Spleen (tissue), 11 donors: ENCODE data around the gene ZBTB4. TPM values are rescaled to one million over a fixed set of nuclear protein-coding genes. Genes with fewer than 3 reads are reported as not detected.

Experiments
- DNase-seq: peaks from one replicate; pipeline ENCODE4 v3.0.0-alpha.2; 2020
- H3K27ac ChIP-seq, 8 donors: fragments of 200-600 bp; sonication (generic) in 7 of 8; 1 replicate in 4 of 8; 2 replicates in 4 of 8; pipeline versions ENCODE4 v1.5.0 to v1.8.0; 2016 to 2021; ENCODE audit warnings: inconsistent platforms in 4 of 8, mild to moderate bottlenecking in 4 of 8, moderate library complexity in 1 of 8
- H3K27me3 ChIP-seq, 7 donors: fragments of 200-600 bp; sonication (generic) in 6 of 7; replicated peaks in 1 of 7; 1 replicate in 4 of 7; 2 replicates in 3 of 7; pipeline versions ENCODE4 v1.5.0 to v1.8.0; 2016 to 2021; ENCODE audit warnings: inconsistent platforms in 3 of 7, mild to moderate bottlenecking in 1 of 7
- H3K36me3 ChIP-seq, 6 donors: fragments of 200-600 bp; sonication (generic) in 5 of 6; 1 replicate in 4 of 6; 2 replicates in 2 of 6; pipeline versions ENCODE4 v1.5.0 to v1.8.0; 2016 to 2021; ENCODE audit warnings: inconsistent platforms in 2 of 6
- H3K4me1 ChIP-seq, 6 donors: fragments of 200-600 bp; sonication (generic) in 5 of 6; 1 replicate in 3 of 6; 2 replicates in 3 of 6; pipeline versions ENCODE4 v1.5.0 to v1.8.0; 2016 to 2021; ENCODE audit warnings: inconsistent platforms in 3 of 6
- H3K4me3 ChIP-seq, 8 donors: fragments of 200-600 bp; sonication (generic) in 7 of 8; 1 replicate in 4 of 8; 2 replicates in 4 of 8; pipeline versions ENCODE4 v1.5.0 to v1.8.0; 2016 to 2021; ENCODE audit warnings: inconsistent platforms in 4 of 8, mild to moderate bottlenecking in 4 of 8, moderate library complexity in 2 of 8
- H3K9me3 ChIP-seq, 8 donors: fragments of 200-600 bp; sonication (generic) in 7 of 8; 1 replicate in 4 of 8; 2 replicates in 4 of 8; pipeline versions ENCODE4 v1.5.0 to v1.8.0; 2016 to 2021; ENCODE audit warnings: inconsistent platforms in 4 of 8
- CTCF ChIP-seq, 11 experiments: fragments of 200-600 bp in 7 of 11; fragments of 450-650 bp in 4 of 11; sonication (generic) in 4 of 11; IDR thresholded peaks in 8 of 11; conservative IDR thresholded peaks in 3 of 11; 1 replicate in 7 of 11; 2 replicates in 4 of 11; pipeline versions ENCODE4 v1.4.0 to v1.8.0; 2016 to 2021; ENCODE audit warnings: antibody characterized with exemption in 11 of 11, inconsistent platforms in 4 of 11, mild to moderate bottlenecking in 1 of 11
- POLR2A ChIP-seq, 3 donors: fragments of 450-650 bp; IDR thresholded peaks; one replicate each; pipeline ENCODE4 v1.5.1; 2017; ENCODE audit warnings: antibody characterized with exemption in 3 of 3, mild to moderate bottlenecking in 1 of 3
- POLR2AphosphoS5 ChIP-seq, 3 donors: sonication (generic); formaldehyde crosslinking; IDR thresholded peaks; one replicate each; pipeline ENCODE4 v1.5.1; 2017; ENCODE audit warnings: antibody characterized with exemption in 3 of 3
- WGBS, 5 donors: extraction: QIAGEN DNeasy Blood & Tissue Kit in 3 of 5; methylation state at CpG; one replicate each; pipeline versions ENCODE4 v1.1.5 to v1.1.7; 2013 to 2018; 5-methylcytosine and 5-hydroxymethylcytosine counted together
- intact Hi-C: fragments of 100-400 bp; cut with DNase I; formaldehyde crosslinking; loops from one replicate; pipeline ENCODE4 v1.15.0; 2023; ENCODE audit warnings: low total_unique reads
- polyA plus RNA-seq, 3 donors: library from polyadenylated mRNA; stranded (reverse); fragments of 200-250 nt; gene quantifications; one replicate each; pipeline ENCODE4 v1.2.1, GENCODE V29; 2013
- total RNA-seq, 7 donors: library from RNA; depleted of rRNA in 3 of 7; stranded (reverse); fragments of >200 nt in 3 of 7; fragmentation: NEBNext Ultra II Directional in 4 of 7; extraction: Animal tissue kit (Norgen Biotek cat#: 25700) in 4 of 7; gene quantifications; one replicate each; pipeline versions ENCODE4 v1.1.0 to v1.2.1, GENCODE V29; 2016 to 2021
- donor health status: healthy with polysubstance abuse.
- donor health status: DM: no; HTN: no; CAD: no; lungs with moderate emphysema.
- donor health status: DM: no; HTN: no; CAD: no.
- donor health status: Bipolar disorder and iron deficiency.
- donor health status: healthy.
- donor health status: DM: no; HTN: no; CAD: no.
- donor health status: DM: yes; HTN: yes; CAD: no.

ZBTB4 gene
- total and polyA plus RNA-seq, 10 donors, result 10.5 to 68.8 (median 42.2) TPM

- Histone ChIP-seq H3K4me3 (no peak overlapping the region), H3K36me3 (peaks cover 4 to 69% (median 54%) of the 10 kb centered on the region in 6 donors), H3K27me3 (no peaks in the 10 kb centered on the region), H3K4me1 (peaks cover 0 to 21% (median 8%) of the 10 kb centered on the region in 6 donors), H3K27ac (peak overlapping the region in 1 of 8 donors; percentile 57), H3K9me3 (no peaks in the 10 kb centered on the region)
- WGBS, 5 donors, result 71 to 85% (median 79%) methylated on average over 17 of the region's 17 CpGs
- DNase-seq, result no peak
- intact Hi-C loops, result loop anchor here (10.0 kb wide), 1 partner anchor 159 kb away; the partner anchor contains the start of genes KCTD11 and TMEM95
- TF ChIP-seq POLR2A (IDR thresholded peaks at IDR 0.05) (no peak), POLR2AphosphoS5 (IDR thresholded peaks at IDR 0.05) (peak in 1 of 3 donors; percentile 36)
Observed at GRCh38 chr17:7513850-7514419, 34.5 kb upstream of the ZBTB4 start.

GRCh38 chr17:7512824-7513540 is 33.6 kb upstream of the ZBTB4 start:
- Histone ChIP-seq H3K27ac (no peak overlapping the region), H3K27me3 (no peaks in the 10 kb centered on the region), H3K9me3 (no peaks in the 10 kb centered on the region), H3K4me3 (no peak overlapping the region), H3K36me3 (peaks cover 8 to 79% (median 64%) of the 10 kb centered on the region in 6 donors), H3K4me1 (peaks cover 0 to 21% (median 8%) of the 10 kb centered on the region in 6 donors)
- intact Hi-C loops, result loop anchor here (10.0 kb wide), 1 partner anchor 158 kb away; the partner anchor contains the start of genes KCTD11 and TMEM95
- no peak for DNase-seq
- 80 to 88% (median 82%) methylated on average over 20 of the region's 20 CpGs for WGBS, 5 donors
- no peak for TF ChIP-seq POLR2A (IDR thresholded peaks at IDR 0.05)
- no peak for TF ChIP-seq POLR2AphosphoS5 (IDR thresholded peaks at IDR 0.05)
- TF ChIP-seq CTCF (IDR thresholded peaks at IDR 0.05 in 8 of 11, conservative IDR thresholded peaks at IDR 0.05 in 3 of 11), result no peak

GRCh38 chr17:7512105-7512504 is 32.7 kb upstream of the ZBTB4 start:
- H3K27ac ChIP-seq, result no peak overlapping the region
- no peaks in the 10 kb centered on the region for H3K9me3 ChIP-seq
- WGBS, 5 donors, result 84 to 96% (median 91%) methylated on average over 11 to 15 of the region's 15 CpGs
- peaks cover 0 to 21% (median 8%) of the 10 kb centered on the region in 6 donors for H3K4me1 ChIP-seq
- TF ChIP-seq CTCF (IDR thresholded peaks at IDR 0.05 in 8 of 11, conservative IDR thresholded peaks at IDR 0.05 in 3 of 11) (no peak), POLR2AphosphoS5 (IDR thresholded peaks at IDR 0.05) (no peak), POLR2A (IDR thresholded peaks at IDR 0.05) (no peak)
- H3K4me3 ChIP-seq, result no peak overlapping the region
- H3K36me3 ChIP-seq, result peaks cover 8 to 88% (median 72%) of the 10 kb centered on the region in 6 donors
- H3K27me3 ChIP-seq, result no peaks in the 10 kb centered on the region
- intact Hi-C loops, result loop anchor here (10.0 kb wide), 1 partner anchor 157 kb away; the partner anchor contains the start of genes KCTD11 and TMEM95
- no peak for DNase-seq

- Histone ChIP-seq H3K4me1 (peaks cover 0 to 18% (median 8%) of the 10 kb centered on the region in 6 donors), H3K4me3 (no peak overlapping the region), H3K36me3 (peaks cover 8 to 93% (median 82%) of the 10 kb centered on the region in 6 donors), H3K9me3 (no peaks in the 10 kb centered on the region), H3K27me3 (no peaks in the 10 kb centered on the region), H3K27ac (no peak overlapping the region)
- DNase-seq, result no peak
- intact Hi-C loops, result loop anchor here (10.0 kb wide), 1 partner anchor 156 kb away; the partner anchor contains the start of genes KCTD11 and TMEM95
- 68 to 81% (median 74%) methylated on average over 10 of the region's 10 CpGs for WGBS, 5 donors
- no peak for TF ChIP-seq POLR2AphosphoS5 (IDR thresholded peaks at IDR 0.05)
- TF ChIP-seq CTCF (IDR thresholded peaks at IDR 0.05 in 8 of 11, conservative IDR thresholded peaks at IDR 0.05 in 3 of 11), result no peak
- TF ChIP-seq POLR2A (IDR thresholded peaks at IDR 0.05), result no peak
Observed at GRCh38 chr17:7511108-7511507, 31.7 kb upstream of the ZBTB4 start.
